DOHH2 (cell line): ENCODE results near the gene MAPK11.

Experiments used
- H3F3A ChIP-seq: fragments of 200-600 bp; sonication (generic), shearing (Covaris generic); 2 replicates; pipeline ENCODE4 v1.6.0; 2016; ENCODE audit warnings: antibody characterized with exemption, mild to moderate bottlenecking; ENCODE audit not compliant: control insufficient read depth, insufficient read depth
- H3K27ac ChIP-seq: fragments of 200-600 bp; sonication (generic); 2 replicates; pipeline ENCODE4 v1.5.1; 2014; ENCODE audit warnings: low read depth, mild to moderate bottlenecking, low read length, moderate library complexity
- H3K27me3 ChIP-seq: fragments of 200-600 bp; sonication (generic); 2 replicates; pipeline ENCODE4 v1.6.1; 2014; ENCODE audit warnings: mild to moderate bottlenecking, low read length, mixed read lengths; ENCODE audit not compliant: control insufficient read depth
- H3K36me3 ChIP-seq: fragments of 200-600 bp; sonication (generic); 2 replicates; pipeline ENCODE4 v1.6.1; 2014; ENCODE audit warnings: mild to moderate bottlenecking, low read length, moderate library complexity, mixed read lengths; ENCODE audit not compliant: control insufficient read depth
- H3K4me1 ChIP-seq: fragments of 200-600 bp; sonication (generic); 2 replicates; pipeline ENCODE4 v1.6.1; 2014; ENCODE audit warnings: mild to moderate bottlenecking, low read length, mixed read lengths; ENCODE audit not compliant: control insufficient read depth
- H3K4me2 ChIP-seq: fragments of 200-600 bp; sonication (generic); 2 replicates; pipeline ENCODE4 v1.6.0; 2014; ENCODE audit warnings: mild to moderate bottlenecking, low read length, moderate library complexity
- H3K4me3 ChIP-seq: fragments of 200-600 bp; sonication (generic); 2 replicates; pipeline ENCODE4 v1.5.1; 2014; ENCODE audit warnings: mild to moderate bottlenecking, low read length, mixed read lengths
- H3K79me2 ChIP-seq: fragments of 200-600 bp; sonication (generic); 2 replicates; pipeline ENCODE4 v1.6.1; 2014; ENCODE audit warnings: mild to moderate bottlenecking, low read length, mixed read lengths; ENCODE audit not compliant: control insufficient read depth
- H3K9me2 ChIP-seq: fragments of 200-600 bp; sonication (generic); replicated peaks from 2 replicates; pipeline ENCODE4 v1.6.1; 2014; ENCODE audit warnings: mild to moderate bottlenecking, low read length, mixed read lengths; ENCODE audit not compliant: control insufficient read depth
- H3K9me3 ChIP-seq: fragments of 200-600 bp; sonication (generic); 2 replicates; pipeline ENCODE4 v1.6.1; 2014; ENCODE audit warnings: antibody characterized with exemption, low read length, mixed read lengths; ENCODE audit not compliant: control insufficient read depth, insufficient read depth
- H4K20me1 ChIP-seq: fragments of 200-600 bp; sonication (generic); 2 replicates; pipeline ENCODE4 v1.6.0; 2014; ENCODE audit warnings: low read depth, mild to moderate bottlenecking, antibody characterized with exemption, low read length, moderate library complexity; ENCODE audit not compliant: control insufficient read depth, insufficient read depth
- EZH2phosphoT487 ChIP-seq: fragments of 200-600 bp; sonication (generic); IDR thresholded peaks from 2 replicates; pipeline ENCODE4 v1.6.1; 2017; ENCODE audit warnings: borderline replicate concordance, mild to moderate bottlenecking, antibody characterized with exemption, low read length, moderate library complexity, mixed read lengths
- TF ChIP-seq, protein P1 (sequence below): fragments of 200-600 bp; sonication (generic); IDR thresholded peaks from one replicate; pipeline ENCODE4 v1.5.1; 2014; ENCODE audit warnings: antibody characterized with exemption, mild to moderate bottlenecking, low read depth, low read length; ENCODE audit not compliant: poor library complexity, severe bottlenecking

Gene MAPK11

GRCh38 chr22:50310031-50310722 lies 40.0 kb upstream of the MAPK11 start:
- Histone ChIP-seq H3K79me2 (peaks cover 29% of the 10 kb centered on the region), H3K4me2 (no peak overlapping the region), H3K9me3 (no peaks in the 10 kb centered on the region), H3F3A (peaks cover 30% of the 10 kb centered on the region), H3K4me3 (no peak overlapping the region), H4K20me1 (peaks cover 4% of the 10 kb centered on the region; the same call in 1 of the 2 replicates), H3K27ac (no peak overlapping the region), H3K4me1 (peaks cover 76% of the 10 kb centered on the region), H3K27me3 (no peaks in the 10 kb centered on the region), H3K36me3 (peaks cover 14% of the 10 kb centered on the region), H3K9me2 (no peaks in the 10 kb centered on the region)
- no peak for TF ChIP-seq EZH2phosphoT487
- TF ChIP-seq, protein P1, sequence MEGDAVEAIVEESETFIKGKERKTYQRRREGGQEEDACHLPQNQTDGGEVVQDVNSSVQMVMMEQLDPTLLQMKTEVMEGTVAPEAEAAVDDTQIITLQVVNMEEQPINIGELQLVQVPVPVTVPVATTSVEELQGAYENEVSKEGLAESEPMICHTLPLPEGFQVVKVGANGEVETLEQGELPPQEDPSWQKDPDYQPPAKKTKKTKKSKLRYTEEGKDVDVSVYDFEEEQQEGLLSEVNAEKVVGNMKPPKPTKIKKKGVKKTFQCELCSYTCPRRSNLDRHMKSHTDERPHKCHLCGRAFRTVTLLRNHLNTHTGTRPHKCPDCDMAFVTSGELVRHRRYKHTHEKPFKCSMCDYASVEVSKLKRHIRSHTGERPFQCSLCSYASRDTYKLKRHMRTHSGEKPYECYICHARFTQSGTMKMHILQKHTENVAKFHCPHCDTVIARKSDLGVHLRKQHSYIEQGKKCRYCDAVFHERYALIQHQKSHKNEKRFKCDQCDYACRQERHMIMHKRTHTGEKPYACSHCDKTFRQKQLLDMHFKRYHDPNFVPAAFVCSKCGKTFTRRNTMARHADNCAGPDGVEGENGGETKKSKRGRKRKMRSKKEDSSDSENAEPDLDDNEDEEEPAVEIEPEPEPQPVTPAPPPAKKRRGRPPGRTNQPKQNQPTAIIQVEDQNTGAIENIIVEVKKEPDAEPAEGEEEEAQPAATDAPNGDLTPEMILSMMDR: no peak

DNA sequence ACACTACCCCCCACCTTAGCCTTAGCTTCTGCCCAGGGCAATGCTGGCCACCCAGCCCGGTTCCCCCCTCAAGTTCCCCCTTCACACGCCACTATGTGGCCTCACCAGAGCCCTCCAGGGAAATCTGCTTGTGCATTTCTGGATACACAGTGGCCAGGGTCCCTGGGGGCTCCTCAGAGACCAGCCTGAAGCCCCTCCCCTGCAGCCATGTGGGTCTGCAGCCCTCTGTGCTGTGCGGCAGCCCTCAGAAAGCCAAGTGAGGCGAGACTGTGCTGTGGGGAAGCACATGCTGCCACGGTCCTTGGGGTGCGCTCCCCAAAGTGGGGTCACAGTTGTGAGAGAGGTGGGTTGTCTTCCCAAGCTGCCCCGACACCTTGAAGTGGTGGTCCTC lies 39.4 kb upstream of the MAPK11 start:
- Histone ChIP-seq H3K9me3 (no peaks in the 10 kb centered on the region), H3K4me1 (peaks cover 76% of the 10 kb centered on the region), H3K4me3 (no peak overlapping the region), H3F3A (peaks cover 31% of the 10 kb centered on the region), H3K79me2 (peaks cover 35% of the 10 kb centered on the region), H3K36me3 (peaks cover 18% of the 10 kb centered on the region), H4K20me1 (peaks cover 4% of the 10 kb centered on the region; the same call in 1 of the 2 replicates), H3K4me2 (peak overlapping the region; percentile 80), H3K9me2 (no peaks in the 10 kb centered on the region), H3K27ac (0 out of 2 replicates have a peak overlapping the region, but pooled peaks have one; percentile 79), H3K27me3 (no peaks in the 10 kb centered on the region)
- no peak for TF ChIP-seq EZH2phosphoT487
- TF ChIP-seq, protein P1: no peak

DNA sequence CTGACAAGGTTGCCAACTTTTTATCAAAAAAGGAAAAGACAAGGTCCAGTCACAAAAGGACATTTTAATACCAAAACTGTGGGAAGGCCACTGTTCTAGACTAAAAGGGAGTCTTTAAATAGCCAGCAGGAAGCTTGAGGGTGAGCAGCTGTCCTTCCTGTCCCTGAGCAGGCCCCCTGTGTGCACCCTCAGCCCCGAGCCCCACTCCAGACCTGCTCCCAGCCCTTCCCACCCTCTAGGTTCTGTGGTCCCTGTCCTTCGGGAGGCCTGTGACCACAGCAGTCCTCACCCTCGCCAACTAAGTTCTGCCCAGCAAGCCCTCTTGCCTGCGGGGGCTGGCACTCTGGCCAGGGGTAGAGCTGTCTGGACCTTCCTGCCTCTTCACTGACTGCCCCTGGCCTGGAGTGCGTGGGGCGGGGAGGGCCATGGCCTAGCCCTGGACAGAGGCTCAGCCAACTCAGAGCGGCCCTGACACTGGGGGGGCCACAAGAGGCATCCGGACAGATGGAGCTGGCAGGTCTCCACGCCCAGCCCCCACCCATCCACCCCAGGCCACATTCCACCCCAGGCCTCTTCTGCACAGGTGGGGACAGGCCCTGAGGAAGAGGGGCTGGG lies 38.9 kb upstream of the MAPK11 start:
- H3K9me3 ChIP-seq: no peaks in the 10 kb centered on the region
- peaks cover 77% of the 10 kb centered on the region for H3K4me1 ChIP-seq
- TF ChIP-seq, protein P1: no peak
- TF ChIP-seq EZH2phosphoT487: no peak
- no peaks in the 10 kb centered on the region for H3K27me3 ChIP-seq
- H3K27ac ChIP-seq: peak overlapping the region; percentile 79
- peaks cover 20% of the 10 kb centered on the region for H3K36me3 ChIP-seq
- peak overlapping the region; percentile 57 for H3K4me3 ChIP-seq
- peaks cover 4% of the 10 kb centered on the region; the same call in 1 of the 2 replicates for H4K20me1 ChIP-seq
- H3K79me2 ChIP-seq: peaks cover 37% of the 10 kb centered on the region
- peak overlapping the region; percentile 80 for H3K4me2 ChIP-seq
- H3F3A ChIP-seq: peaks cover 30% of the 10 kb centered on the region
- no peaks in the 10 kb centered on the region for H3K9me2 ChIP-seq
